HG03064 (cell line): ENCODE data around the gene KDSR.
A peak's percentile ranks its signal among the peaks of the same experiment; 100 is the strongest.

Experiments
- ATAC-seq: cut with Tn5 transposase; IDR thresholded peaks from one replicate; pipeline ENCODE4 v1.9.1; 2021; ENCODE audit warnings: low read depth; ENCODE audit not compliant: unreplicated experiment

Gene KDSR

DNA sequence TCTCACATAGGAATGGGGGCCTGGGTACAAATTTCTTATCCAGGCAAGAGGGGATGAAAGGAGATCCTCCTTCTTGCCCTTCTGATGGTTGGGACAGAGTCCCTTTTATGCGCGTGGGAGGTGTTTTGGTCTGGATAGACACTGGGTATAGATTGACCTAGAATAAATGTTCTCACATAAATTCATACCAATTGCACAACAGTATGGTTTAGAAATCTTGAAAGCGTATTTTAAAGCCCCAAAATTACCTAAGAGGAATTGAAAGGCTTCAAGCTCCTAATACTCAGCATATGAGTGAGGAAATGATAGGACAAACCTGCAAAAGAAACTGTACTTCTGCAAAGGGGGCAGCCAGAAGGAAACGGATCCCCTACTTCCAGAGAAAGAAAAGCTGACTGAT is 44.8 kb downstream of the KDSR start:
- no peak for ATAC-seq

DNA sequence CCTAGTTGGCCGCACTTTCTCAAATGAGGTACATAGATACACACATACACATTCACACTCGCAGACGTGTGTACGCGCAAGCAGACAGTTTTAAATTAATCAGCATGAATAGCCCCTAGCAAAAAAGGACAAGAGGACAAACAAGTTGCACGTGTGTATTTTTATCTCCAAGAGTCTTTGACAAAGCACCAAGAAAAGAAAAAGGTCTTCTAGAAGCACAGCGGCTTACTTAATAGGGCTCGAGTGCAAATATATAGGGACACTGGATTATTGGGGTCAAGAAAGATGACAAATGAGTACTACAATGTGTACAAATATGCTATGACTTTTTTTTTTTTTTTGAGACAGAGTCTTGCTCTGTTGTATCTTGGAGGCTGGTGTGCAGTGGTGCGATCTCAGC is 45.7 kb downstream of the KDSR start:
- no peak for ATAC-seq

DNA sequence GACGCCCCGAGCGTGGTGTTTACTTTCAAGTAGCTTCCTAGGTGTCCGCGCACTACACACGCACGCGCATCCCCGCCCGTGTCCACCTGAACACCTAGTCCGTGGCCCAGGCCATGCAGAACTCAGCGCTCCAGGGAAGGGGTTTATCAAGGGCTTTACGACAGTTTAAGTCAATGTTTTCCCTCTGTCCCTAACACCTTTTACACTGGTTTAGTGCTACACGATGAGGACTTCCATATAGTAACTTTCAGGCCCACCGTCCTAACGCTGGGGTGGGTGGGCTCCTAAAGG is 46.1 kb downstream of the KDSR start:
- ATAC-seq: no peak

DNA sequence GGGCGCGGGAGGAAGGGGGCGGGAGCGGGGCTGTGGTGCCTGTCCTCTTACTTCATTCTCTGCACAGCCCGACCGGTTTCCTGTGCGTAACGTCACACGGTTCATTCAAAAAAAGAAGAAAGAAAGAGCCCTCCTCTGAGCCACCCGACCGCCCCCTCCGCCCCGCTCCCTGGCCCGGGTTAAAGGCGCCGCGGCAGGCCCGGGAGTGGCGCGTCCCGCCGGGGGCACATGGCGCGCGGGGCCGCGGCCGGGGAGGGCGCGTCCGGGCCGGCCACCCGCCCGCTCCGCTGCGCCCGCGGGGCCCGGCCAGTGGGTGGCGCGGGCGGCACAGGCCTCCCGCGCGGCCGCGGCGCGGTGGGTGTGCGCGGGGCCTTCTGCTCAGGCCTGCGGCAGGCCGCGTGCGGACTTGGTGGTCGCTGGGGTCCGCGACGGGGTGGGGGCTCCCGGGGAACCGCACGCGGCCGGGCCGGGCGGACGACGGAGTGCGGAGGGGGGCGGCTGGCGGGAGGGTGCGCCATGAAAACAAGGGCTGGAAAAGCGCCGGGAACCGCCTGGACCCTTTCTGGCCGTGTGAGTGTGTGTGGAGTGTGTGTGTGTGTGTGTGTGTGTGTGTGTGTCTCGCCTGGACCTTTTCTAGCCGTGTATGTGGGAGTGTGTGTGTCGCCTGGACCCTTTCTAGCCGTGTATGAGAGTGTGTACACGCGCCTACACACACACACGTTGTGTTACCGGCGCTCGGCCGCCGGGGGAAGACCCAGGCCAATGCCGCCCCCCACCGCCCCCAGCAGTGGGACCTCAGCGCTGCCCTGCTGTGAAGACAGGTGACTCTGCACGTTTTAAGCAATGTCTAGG is 46.7 kb downstream of the KDSR start:
- ATAC-seq: peak; percentile 43

DNA sequence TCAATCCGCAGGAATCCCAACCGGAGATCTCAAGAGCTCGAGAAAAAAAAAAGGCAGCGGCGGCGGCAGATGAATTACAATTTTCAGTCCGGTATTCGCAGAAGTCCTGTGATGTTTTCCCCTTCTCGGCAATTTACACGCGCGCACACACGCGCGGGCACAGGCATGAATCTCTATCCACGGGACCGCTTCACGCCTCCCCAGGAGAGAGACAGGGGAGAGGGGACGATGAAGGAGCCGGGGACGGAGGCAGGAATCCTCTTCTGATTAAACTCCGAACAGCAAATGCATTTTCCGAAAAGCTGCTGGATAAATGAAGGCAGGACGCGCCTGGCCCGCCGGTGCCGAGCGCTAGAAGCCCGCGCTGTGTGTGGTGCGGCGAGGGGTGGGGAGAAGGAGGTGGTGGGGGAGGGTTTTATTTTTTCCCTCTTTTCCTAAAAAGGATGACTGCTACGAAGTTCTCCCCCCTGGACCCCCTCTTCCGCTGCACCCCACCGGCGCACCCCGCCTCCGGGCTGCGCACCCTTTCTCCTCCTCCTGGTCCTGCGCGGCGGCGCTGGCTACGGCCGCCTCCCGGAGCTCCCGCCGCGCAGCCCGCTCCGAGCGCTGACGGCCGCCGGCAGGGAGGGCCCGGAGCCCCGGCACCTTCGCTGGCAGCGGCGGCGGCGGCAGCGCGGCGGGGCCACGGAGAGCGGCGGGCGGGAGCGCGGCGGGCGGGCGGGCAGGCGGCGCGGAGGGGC is 47.5 kb downstream of the KDSR start, which contains the start of gene BCL2:
TSS of gene BCL2 (minus strand) at position 387 of the 740 bp plus-strand sequence.
- ATAC-seq: peak; percentile 12

DNA sequence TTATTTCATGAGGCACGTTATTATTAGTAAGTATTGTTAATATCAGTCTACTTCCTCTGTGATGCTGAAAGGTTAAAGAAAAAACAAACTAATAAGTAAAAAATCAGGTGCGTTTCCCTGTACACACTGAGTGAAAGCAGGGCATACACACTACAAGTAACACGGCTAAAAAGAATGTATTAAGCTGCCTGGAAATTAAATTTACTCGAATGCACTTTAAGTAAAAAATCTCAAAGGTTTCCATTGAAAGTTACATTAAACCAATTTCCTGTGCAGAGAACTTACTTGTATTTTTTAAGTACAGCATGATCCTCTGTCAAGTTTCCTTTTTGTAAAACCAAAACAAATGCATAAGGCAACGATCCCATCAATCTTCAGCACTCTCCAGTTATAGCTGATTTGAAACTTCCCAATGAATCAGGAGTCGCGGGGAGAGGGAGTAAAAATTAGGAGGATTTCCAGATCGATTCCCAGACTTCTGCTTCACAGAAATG is 48.1 kb downstream of the KDSR start:
- no peak for ATAC-seq

DNA sequence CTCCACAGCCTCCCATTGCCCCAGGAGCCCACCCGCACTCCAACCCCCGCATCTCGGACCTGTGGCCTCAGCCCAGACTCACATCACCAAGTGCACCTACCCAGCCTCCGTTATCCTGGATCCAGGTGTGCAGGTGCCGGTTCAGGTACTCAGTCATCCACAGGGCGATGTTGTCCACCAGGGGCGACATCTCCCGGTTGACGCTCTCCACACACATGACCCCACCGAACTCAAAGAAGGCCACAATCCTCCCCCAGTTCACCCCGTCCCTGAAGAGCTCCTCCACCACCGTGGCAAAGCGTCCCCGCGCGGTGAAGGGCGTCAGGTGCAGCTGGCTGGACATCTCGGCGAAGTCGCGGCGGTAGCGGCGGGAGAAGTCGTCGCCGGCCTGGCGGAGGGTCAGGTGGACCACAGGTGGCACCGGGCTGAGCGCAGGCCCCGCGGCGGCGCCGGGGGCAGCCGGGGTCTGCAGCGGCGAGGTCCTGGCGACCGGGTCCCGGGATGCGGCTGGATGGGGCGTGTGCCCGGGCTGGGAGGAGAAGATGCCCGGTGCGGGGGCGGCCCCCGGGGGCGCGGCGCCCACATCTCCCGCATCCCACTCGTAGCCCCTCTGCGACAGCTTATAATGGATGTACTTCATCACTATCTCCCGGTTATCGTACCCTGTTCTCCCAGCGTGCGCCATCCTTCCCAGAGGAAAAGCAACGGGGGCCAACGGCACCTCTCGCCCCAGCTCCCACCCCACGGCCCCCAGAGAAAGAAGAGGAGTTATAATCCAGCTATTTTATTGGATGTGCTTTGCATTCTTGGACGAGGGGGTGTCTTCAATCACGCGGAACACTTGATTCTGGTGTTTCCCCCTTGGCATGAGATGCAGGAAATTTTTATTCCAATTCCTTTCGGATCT is 48.8 kb downstream of the KDSR start:
- ATAC-seq: peak; percentile 36

DNA sequence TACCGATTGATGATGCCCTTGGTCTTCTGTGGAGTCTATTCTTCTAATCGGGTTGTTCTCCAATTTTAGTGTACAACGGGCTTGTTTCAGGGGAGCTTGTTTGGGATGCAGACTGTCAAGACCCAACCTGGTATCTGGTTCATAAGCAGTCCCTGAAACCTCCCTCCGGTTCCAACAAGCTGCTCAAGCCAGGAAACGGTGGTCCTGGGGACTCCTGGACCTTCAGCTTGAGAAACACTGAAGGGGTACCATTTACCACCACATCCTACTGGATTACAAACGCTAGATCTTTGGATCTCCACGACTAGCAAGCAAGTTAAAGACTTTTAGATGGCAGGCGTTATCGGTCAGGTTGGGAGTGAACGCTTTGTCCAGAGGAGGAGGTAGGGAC is 49.5 kb downstream of the KDSR start:
- ATAC-seq: no peak

DNA sequence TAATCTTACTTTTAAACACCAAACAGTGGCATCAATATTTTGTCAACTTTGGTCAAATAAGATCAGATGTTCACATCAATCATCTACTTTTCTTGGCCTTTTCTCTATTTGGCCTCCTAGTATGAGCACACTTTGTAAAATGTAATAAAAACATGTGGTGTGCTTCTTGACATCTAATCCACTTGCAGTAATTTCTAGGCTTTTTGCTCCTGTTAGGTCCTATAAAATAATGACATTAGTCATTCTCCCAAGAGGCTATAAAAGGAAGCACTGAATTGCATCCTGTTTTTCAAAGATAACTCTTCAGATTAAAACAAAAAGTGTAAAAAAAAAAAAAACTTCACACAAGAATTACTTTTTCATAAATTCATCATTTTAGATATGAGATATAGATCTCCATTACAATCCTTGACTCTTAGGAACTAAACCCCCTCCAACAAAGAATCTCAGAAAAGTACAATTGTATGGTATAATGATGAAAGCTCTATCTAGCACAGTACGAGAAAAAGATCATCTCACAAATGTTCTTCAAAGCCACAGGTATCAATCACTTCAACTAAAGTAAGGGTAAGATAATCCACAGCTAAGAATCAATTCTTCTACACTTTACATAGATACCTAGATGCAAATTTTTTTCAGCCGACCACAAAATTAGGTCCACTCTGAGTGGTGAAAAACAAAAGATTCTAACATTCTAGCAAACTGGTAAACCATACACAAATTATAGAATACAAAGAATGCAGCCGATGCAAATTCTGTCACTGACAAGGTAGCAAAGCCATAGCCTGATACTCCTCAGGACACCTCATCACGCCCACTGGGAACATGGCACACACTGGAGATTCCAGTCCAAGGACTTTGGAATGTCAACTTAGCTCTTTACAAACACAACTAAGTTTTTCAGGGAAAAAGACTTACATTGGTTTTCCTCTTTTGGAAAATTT is 50.1 kb downstream of the KDSR start:
- no peak for ATAC-seq

DNA sequence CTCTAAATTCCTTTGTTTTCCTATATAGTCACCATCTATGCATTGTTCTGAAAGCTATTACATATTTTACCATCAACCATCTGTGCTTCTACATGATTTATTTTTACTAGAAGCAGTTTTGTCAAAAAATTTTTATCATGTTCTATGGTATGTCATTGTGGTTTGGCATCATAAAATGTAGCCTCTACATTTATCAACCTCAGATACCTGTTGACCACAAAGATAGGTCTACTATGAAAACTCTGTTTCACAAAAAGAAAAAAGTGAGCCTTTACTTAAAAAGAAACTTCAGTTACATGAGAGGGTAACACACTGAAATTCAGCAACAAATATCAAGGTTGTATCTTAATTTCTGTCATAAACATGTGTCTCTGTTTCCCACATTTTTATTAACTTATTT is 51.1 kb downstream of the KDSR start:
- ATAC-seq: no peak

DNA sequence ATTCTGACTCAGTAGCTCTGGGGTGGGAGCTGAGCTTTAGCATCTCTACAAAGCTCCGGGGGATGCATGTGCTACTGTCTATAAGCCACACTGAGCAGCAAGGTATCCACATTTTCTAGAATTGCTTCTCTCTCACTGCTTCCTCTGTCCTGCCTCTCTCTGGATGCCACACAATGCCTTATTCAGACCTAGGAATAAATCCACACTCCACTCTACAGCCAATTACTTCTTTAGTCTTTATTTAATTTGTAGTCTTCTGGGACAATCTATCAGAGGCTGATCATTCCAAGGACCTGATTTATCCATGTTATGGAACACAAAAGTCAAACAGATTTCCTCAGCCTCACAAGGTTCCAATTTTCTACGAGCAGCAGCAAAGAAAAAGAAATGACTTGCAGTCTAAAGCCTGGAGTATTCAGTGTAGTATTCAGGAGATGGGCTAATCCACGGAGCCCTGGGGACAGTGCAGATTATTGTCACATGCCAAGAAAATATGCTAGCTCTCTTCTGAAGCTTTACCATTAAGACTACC is 51.8 kb downstream of the KDSR start:
- no peak for ATAC-seq

DNA sequence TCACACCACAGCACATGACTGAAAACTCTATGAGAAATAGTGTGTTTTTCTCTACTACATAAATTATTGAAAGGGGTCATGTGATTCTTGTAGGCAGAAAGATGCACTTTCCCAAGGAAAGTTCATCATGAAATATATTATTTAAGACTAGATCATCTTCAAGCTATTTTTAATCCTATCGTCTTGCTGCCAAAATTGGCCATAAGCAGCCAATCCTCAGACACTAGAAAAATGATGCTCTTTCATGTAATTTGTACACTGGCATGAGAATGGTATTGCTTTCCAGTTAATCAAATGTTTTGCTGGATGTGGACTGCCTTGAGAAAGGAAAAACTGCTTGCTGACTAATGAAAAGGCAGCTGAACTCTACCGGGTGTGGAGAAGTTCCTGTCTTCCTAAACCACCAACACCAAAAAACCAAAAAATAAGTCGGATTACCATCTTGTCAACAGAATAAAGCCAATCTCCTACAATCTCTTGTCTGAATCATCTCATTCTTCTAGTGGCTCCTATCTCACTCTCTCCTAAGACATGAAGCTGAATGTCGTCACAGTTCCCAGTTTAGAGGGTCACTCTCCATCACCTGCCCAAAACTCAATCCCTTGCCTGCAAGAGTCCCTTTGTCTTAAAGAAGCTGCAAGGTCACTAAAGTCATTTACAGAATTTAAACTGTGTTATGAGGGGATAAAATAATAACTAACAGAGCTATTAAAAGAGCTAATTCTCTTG is 52.8 kb downstream of the KDSR start:
- no peak for ATAC-seq

DNA sequence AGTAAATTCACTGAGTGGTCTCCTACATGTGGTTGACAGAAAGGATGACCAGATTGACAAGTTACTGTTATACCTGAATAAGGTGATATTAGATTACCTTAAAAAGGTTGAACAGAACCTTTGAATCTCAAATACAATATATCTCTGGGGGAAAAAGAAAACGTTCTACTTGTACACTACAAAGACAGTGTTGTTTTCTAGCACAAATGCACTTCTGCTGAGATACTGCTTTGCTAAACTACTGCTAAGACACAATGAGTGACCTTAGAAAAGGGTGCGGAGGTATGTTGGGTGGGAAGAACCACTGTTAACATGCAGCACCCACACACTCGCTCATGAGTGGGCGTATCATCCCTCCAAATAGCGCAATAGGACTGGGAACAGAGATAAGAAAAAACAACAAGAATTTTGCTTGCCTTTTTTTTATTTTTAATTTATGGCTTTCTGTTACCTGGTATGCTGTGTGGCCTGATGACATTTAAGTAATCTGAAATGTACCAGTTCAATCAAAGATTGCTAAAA is 53.5 kb downstream of the KDSR start:
- ATAC-seq: no peak

DNA sequence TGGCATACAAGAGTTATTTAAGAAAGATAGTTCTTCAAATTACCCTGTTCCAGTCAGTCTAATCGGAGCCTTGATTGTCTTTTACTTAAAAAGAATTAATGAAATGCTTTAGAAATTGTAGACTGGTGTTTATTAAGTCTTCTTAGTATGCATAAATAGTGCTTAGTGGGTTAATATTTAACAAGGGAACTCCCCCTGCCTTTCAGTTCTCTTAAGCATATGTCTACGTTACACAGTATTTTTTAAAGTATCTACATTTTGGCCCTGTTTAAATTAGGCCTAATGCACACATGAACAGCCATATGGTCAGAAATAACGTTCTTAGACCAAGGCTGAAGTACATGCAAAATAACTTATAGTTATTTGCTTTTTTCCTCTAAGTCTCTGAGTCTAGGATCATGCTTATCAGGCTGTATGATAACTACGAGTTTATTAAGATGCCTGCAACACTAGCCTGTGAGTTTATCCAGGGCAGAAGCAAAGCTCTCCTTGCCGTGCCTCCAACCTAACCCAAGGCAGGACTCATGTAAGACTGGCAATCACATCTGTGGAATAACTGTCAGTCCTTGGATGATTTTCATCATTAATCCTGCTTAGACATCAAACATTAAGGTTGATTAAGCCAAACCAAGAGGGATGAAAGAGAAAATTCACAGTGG is 54.1 kb downstream of the KDSR start:
- peak; percentile 39 for ATAC-seq

DNA sequence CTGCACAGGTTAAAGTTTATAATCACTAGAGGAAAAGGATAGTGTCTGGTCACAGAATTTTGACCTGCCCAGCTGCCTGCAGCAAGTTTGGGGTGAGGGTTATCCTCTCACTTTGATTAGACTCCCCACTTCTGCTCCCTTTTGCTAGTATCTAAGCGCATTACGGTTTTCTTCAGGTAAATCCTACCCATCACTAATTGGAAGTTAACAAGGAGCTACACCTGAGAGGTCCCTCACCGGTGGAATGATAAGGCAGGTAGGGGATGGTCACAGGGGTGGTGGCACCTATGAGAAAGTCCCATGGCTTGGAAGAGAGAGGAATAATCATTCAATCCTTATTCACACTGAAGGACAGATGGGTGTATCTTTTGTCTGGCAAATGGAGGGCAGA is 55.0 kb downstream of the KDSR start:
- ATAC-seq: no peak

DNA sequence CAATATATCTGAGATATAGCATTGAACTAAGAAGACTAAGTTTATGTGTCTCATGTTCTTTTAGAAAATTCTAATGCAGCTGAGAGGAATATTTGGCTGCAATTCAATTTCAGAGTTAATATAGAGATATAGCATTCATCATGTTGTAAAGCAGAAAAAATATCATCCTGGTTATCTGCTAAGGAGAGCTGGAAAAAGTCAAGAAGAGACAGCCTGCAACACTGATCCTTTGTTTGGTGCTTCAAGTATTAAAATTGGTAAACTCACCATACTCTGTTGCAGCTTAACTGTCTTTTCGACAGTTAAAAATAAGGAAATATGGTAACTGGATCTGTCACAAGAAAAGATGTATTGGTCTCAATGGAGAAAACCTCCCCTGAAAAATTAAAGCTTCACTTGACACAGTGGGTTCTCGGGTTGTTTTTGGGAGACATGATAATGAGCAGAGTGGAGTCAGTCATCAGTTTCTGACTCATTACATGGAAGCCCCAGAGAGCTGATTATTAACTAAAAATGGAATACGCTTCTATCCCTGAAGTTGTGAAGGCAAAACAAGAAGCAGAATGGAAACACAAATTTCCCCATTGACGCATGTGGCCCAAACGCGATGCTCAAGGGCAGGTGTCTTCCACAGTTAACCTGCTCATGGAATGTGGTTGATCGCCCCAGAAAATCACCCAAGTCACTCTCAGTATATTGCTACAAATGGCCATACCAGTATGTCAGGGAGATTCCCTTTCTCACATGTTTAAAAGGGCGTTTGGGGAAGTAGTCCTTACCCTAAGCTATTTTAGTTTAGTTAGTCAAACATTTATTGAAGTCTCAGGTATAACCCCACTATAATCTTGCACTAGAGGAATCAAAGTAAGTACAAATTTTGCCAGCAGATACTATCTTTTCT is 55.6 kb downstream of the KDSR start:
- peak; percentile 50 for ATAC-seq

DNA sequence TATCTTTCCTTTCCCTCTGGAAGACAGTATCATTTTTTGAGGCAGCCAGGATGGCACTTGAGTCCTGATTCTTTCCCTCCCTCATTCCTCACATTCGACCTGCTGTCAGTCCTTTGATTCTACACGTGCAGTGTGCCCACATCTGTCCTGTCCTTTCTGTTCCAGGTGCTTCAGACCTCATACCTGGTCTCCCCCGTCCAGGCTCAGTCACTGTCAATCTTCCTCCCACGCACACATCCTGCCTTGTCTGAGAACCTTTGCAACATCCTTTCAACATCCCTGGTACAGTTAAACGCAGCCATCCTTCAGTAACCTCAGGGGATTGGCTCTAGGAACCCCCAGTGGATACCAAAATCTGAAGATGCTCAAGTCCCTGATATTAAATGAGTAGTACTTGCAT is 57.6 kb downstream of the KDSR start:
- no peak for ATAC-seq
